ENCODE data around the gene CLCA4. TPM values are rescaled to one million over a fixed set of nuclear protein-coding genes. Genes with fewer than 3 reads are reported as not detected.

Gene CLCA4
- total RNA-seq, 1 experiment from 2014 or later, result not detected

DNA sequence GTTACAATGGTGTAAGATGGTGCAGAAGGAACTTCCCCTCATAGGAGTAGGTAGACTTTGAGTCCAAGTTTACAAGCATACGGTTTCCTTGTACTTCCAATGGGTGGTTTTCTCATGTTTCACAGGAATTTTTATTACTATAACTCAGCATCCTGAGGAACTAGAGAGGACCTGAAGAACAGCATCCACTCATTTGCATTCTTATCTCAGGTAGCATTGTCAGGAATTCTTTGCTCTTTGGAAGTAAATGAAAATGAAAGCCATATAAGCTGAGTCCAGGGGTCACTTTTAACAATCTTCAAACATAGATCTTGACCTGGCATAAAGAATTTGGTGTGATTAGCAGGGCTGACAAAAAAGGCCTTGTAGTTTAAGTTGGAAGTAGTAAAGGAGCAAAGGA lies 34.4 kb downstream of the CLCA4 start (continued):
- TF ChIP-seq, protein P1, sequence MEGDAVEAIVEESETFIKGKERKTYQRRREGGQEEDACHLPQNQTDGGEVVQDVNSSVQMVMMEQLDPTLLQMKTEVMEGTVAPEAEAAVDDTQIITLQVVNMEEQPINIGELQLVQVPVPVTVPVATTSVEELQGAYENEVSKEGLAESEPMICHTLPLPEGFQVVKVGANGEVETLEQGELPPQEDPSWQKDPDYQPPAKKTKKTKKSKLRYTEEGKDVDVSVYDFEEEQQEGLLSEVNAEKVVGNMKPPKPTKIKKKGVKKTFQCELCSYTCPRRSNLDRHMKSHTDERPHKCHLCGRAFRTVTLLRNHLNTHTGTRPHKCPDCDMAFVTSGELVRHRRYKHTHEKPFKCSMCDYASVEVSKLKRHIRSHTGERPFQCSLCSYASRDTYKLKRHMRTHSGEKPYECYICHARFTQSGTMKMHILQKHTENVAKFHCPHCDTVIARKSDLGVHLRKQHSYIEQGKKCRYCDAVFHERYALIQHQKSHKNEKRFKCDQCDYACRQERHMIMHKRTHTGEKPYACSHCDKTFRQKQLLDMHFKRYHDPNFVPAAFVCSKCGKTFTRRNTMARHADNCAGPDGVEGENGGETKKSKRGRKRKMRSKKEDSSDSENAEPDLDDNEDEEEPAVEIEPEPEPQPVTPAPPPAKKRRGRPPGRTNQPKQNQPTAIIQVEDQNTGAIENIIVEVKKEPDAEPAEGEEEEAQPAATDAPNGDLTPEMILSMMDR (IDR thresholded peaks at IDR 0.05), result no peak
- TF ChIP-seq FOXJ3 (CRISPR knock-in tag; IDR thresholded peaks at IDR 0.05; ENCODE audit: borderline replicate concordance) (no peak), ZNF532 (CRISPR knock-in tag; IDR thresholded peaks at IDR 0.05; ENCODE audit: borderline replicate concordance) (no peak), MAX (CRISPR knock-in tag; IDR thresholded peaks at IDR 0.05) (no peak), ZNF263 (CRISPR knock-in tag; IDR thresholded peaks at IDR 0.05; ENCODE audit: low read depth) (no peak), SMAD4 (CRISPR knock-in tag; IDR thresholded peaks at IDR 0.05) (no peak)
- TF ChIP-seq, protein P2, sequence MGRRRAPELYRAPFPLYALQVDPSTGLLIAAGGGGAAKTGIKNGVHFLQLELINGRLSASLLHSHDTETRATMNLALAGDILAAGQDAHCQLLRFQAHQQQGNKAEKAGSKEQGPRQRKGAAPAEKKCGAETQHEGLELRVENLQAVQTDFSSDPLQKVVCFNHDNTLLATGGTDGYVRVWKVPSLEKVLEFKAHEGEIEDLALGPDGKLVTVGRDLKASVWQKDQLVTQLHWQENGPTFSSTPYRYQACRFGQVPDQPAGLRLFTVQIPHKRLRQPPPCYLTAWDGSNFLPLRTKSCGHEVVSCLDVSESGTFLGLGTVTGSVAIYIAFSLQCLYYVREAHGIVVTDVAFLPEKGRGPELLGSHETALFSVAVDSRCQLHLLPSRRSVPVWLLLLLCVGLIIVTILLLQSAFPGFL (CRISPR knock-in tag; IDR thresholded peaks at IDR 0.05; ENCODE audit: borderline replicate concordance), result no peak

DNA sequence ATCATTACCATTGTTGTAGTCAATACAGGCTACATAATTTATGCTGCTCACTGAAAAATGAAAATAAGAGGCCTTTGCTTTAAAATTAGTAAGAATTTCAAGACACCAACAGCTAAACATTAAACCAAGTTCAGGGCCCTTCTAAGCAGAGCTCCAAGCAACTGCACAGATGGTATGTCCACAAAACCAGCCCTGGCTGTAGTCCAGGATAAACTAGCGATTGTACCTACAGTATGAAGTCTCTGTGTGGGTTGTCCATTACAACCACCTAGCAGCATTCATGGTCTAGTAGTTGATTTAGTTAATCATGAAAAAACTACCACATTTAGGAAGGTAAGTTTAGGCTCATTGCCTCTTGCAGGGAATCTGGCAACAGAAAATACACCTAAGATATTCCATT lies 35.3 kb downstream of the CLCA4 start:
- Mint-ChIP-seq H3K27me3 (ENCODE audit: low read depth) (no peaks in the 10 kb centered on the region), H3K9me3 (no peaks in the 10 kb centered on the region), H3K4me1 (no peaks in the 10 kb centered on the region), H3K27ac (no peak overlapping the region), H3K4me3 (no peak overlapping the region), H3K36me3 (no peaks in the 10 kb centered on the region)
- DNase-seq (ENCODE audit: low spot score) (no peak), ATAC-seq (no peak)
- CTCF ChIA-PET, result no interaction called here
- POLR2A ChIA-PET, result no interaction called here
- TF ChIP-seq ZBTB21 (CRISPR knock-in tag; IDR thresholded peaks at IDR 0.05; ENCODE audit: borderline replicate concordance) (no peak), SP1 (CRISPR knock-in tag; conservative IDR thresholded peaks at IDR 0.05) (no peak), RORB (CRISPR knock-in tag; IDR thresholded peaks at IDR 0.05) (no peak), NFYB (CRISPR knock-in tag; conservative IDR thresholded peaks at IDR 0.05; ENCODE audit: low read depth) (no peak), CDX4 (CRISPR knock-in tag; IDR thresholded peaks at IDR 0.05; ENCODE audit: borderline replicate concordance) (no peak), ELF4 (CRISPR knock-in tag; IDR thresholded peaks at IDR 0.05; ENCODE audit: low read depth) (no peak), RELA (CRISPR knock-in tag; IDR thresholded peaks at IDR 0.05; ENCODE audit: borderline replicate concordance) (no peak), TCF7 (CRISPR knock-in tag; IDR thresholded peaks at IDR 0.05; ENCODE audit: low read depth) (no peak), JUN (CRISPR knock-in tag; IDR thresholded peaks at IDR 0.05) (no peak), KAT7 (CRISPR knock-in tag; IDR thresholded peaks at IDR 0.05; ENCODE audit: borderline replicate concordance) (no peak), ZNF232 (CRISPR knock-in tag; IDR thresholded peaks at IDR 0.05) (no peak), ZNF219 (CRISPR knock-in tag; IDR thresholded peaks at IDR 0.05; ENCODE audit: borderline replicate concordance) (no peak), CREM (CRISPR knock-in tag; IDR thresholded peaks at IDR 0.05) (no peak)
- TF ChIP-seq, protein P3, sequence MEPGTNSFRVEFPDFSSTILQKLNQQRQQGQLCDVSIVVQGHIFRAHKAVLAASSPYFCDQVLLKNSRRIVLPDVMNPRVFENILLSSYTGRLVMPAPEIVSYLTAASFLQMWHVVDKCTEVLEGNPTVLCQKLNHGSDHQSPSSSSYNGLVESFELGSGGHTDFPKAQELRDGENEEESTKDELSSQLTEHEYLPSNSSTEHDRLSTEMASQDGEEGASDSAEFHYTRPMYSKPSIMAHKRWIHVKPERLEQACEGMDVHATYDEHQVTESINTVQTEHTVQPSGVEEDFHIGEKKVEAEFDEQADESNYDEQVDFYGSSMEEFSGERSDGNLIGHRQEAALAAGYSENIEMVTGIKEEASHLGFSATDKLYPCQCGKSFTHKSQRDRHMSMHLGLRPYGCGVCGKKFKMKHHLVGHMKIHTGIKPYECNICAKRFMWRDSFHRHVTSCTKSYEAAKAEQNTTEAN (CRISPR knock-in tag; IDR thresholded peaks at IDR 0.05), result no peak
- TF ChIP-seq, protein P4, sequence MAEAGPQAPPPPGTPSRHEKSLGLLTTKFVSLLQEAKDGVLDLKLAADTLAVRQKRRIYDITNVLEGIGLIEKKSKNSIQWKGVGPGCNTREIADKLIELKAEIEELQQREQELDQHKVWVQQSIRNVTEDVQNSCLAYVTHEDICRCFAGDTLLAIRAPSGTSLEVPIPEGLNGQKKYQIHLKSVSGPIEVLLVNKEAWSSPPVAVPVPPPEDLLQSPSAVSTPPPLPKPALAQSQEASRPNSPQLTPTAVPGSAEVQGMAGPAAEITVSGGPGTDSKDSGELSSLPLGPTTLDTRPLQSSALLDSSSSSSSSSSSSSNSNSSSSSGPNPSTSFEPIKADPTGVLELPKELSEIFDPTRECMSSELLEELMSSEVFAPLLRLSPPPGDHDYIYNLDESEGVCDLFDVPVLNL (CRISPR knock-in tag; IDR thresholded peaks at IDR 0.05; ENCODE audit: borderline replicate concordance, low read depth), result no peak
- TF ChIP-seq, protein P5, sequence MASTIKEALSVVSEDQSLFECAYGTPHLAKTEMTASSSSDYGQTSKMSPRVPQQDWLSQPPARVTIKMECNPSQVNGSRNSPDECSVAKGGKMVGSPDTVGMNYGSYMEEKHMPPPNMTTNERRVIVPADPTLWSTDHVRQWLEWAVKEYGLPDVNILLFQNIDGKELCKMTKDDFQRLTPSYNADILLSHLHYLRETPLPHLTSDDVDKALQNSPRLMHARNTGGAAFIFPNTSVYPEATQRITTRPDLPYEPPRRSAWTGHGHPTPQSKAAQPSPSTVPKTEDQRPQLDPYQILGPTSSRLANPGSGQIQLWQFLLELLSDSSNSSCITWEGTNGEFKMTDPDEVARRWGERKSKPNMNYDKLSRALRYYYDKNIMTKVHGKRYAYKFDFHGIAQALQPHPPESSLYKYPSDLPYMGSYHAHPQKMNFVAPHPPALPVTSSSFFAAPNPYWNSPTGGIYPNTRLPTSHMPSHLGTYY (CRISPR knock-in tag; IDR thresholded peaks at IDR 0.05), result no peak
- TF ChIP-seq, protein P6, sequence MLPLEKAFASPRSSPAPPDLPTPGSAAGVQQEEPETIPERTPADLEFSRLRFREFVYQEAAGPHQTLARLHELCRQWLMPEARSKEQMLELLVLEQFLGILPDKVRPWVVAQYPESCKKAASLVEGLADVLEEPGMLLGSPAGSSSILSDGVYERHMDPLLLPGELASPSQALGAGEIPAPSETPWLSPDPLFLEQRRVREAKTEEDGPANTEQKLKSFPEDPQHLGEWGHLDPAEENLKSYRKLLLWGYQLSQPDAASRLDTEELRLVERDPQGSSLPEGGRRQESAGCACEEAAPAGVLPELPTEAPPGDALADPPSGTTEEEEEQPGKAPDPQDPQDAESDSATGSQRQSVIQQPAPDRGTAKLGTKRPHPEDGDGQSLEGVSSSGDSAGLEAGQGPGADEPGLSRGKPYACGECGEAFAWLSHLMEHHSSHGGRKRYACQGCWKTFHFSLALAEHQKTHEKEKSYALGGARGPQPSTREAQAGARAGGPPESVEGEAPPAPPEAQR (CRISPR knock-in tag; IDR thresholded peaks at IDR 0.05), result no peak

All from WTC11 (cell line).